Breast epithelium (tissue), 3 donors: ENCODE data around the gene MICALL1.

ENCODE experiments used
- POLR2A ChIP-seq: fragments of 450-650 bp; IDR thresholded peaks from one replicate; pipeline ENCODE4 v1.6.1; 2016; ENCODE audit warnings: antibody characterized with exemption, mild to moderate bottlenecking, moderate library complexity
- TF ChIP-seq, protein P1 (sequence below), 3 donors: fragments of 450-650 bp; IDR thresholded peaks; one replicate each; pipeline ENCODE4 v1.5.1; 2016 to 2017; ENCODE audit warnings: antibody characterized with exemption in 3 of 3, mild to moderate bottlenecking in 3 of 3, moderate library complexity in 3 of 3

DNA sequence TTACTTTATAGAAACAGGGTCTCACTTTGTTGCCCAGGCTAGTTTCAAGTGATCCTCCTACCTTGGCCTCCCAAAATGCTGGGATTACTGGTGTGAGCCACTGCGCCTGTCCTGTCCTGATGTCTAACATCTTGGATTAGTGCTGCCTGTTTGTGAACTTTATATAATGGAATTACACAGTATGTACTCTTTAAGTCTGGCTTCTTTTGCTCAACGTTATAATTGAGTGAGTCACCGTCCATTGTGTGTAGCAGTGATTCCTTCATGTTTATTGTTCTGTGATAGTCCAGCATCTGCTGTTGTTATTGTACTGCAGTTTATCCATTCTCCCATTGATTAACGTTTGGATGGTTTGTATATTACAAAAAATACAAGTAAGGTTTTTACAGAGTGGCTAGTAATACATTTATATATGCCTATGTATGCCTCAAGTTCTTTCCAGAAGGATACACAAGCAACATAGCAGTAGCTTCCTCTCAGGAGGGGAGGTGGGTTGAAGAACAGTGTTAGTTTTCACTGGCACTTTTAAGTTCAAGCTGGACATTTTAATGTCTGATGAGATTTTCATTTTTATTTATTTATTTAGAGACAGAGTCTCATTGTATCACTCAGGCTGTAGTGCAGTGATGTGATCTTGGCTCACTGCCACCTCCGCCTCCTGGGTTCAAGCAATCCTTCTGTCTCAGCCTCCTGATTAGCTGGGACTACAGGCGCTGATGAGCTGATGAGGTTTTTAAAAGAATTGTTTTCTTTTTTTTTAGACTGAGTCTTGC, 25.2 kb upstream of the MICALL1 start:
- TF ChIP-seq POLR2A, result no peak
- TF ChIP-seq, protein P1, sequence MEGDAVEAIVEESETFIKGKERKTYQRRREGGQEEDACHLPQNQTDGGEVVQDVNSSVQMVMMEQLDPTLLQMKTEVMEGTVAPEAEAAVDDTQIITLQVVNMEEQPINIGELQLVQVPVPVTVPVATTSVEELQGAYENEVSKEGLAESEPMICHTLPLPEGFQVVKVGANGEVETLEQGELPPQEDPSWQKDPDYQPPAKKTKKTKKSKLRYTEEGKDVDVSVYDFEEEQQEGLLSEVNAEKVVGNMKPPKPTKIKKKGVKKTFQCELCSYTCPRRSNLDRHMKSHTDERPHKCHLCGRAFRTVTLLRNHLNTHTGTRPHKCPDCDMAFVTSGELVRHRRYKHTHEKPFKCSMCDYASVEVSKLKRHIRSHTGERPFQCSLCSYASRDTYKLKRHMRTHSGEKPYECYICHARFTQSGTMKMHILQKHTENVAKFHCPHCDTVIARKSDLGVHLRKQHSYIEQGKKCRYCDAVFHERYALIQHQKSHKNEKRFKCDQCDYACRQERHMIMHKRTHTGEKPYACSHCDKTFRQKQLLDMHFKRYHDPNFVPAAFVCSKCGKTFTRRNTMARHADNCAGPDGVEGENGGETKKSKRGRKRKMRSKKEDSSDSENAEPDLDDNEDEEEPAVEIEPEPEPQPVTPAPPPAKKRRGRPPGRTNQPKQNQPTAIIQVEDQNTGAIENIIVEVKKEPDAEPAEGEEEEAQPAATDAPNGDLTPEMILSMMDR (IDR thresholded peaks at IDR 0.05), result no peak
